H9 (cell line): ENCODE results near the gene TAF8. TPM values are rescaled to one million over a fixed set of nuclear protein-coding genes. Genes with fewer than 3 reads are reported as not detected.

Experiments used
- DNase-seq: peaks from one replicate; pipeline ENCODE4 v3.0.0-alpha.2; 2017
- H2AFZ ChIP-seq: one replicate; pipeline ENCODE4 v1.6.1; 2013; ENCODE audit warnings: mild to moderate bottlenecking, low read length, control low read depth, moderate library complexity
- H2AK5ac ChIP-seq: 2 replicates; pipeline ENCODE4 v1.6.1; 2013; ENCODE audit warnings: low read length, control low read depth, mixed read lengths; ENCODE audit not compliant: insufficient read length
- H2BK120ac ChIP-seq: one replicate; pipeline ENCODE4 v1.6.1; 2013; ENCODE audit warnings: low read depth, mild to moderate bottlenecking, low read length, control low read depth, inconsistent platforms; ENCODE audit not compliant: poor library complexity, severe bottlenecking
- H2BK12ac ChIP-seq: 2 replicates; pipeline ENCODE4 v1.6.1; 2013; ENCODE audit warnings: low read length, control low read depth, mixed read lengths, low read depth; ENCODE audit not compliant: insufficient read length
- H2BK15ac ChIP-seq: 2 replicates; pipeline ENCODE4 v1.6.1; 2013; ENCODE audit warnings: low read depth, low read length, control low read depth
- H2BK20ac ChIP-seq: one replicate; pipeline ENCODE4 v1.6.1; 2013; ENCODE audit warnings: low read depth, mild to moderate bottlenecking, low read length, control low read depth, inconsistent platforms; ENCODE audit not compliant: poor library complexity, severe bottlenecking
- H2BK5ac ChIP-seq: 2 replicates; pipeline ENCODE4 v1.6.1; 2013; ENCODE audit warnings: low read length, control low read depth, mixed read lengths; ENCODE audit not compliant: insufficient read length
- H3K14ac ChIP-seq: 2 replicates; pipeline ENCODE4 v1.6.1; 2013; ENCODE audit warnings: low read length, control low read depth; ENCODE audit not compliant: insufficient read depth
- H3K18ac ChIP-seq: 2 replicates; pipeline ENCODE4 v1.6.1; 2013; ENCODE audit warnings: low read depth, mild to moderate bottlenecking, mixed read lengths, low read length, control low read depth; ENCODE audit not compliant: insufficient read length
- H3K23ac ChIP-seq: 2 replicates; pipeline ENCODE4 v1.6.1; 2013; ENCODE audit warnings: low read length, control low read depth, mixed read lengths, low read depth; ENCODE audit not compliant: insufficient read length
- H3K23me2 ChIP-seq: 2 replicates; pipeline ENCODE4 v1.6.1; 2013; ENCODE audit warnings: low read depth, mild to moderate bottlenecking, mixed read lengths, low read length, control low read depth; ENCODE audit not compliant: insufficient read length, poor library complexity, severe bottlenecking
- H3K27ac ChIP-seq: 2 replicates; pipeline ENCODE4 v1.5.1; 2013; ENCODE audit warnings: low read length, control low read depth, mixed read lengths, low read depth; ENCODE audit not compliant: insufficient read length
- H3K27me3 ChIP-seq: 2 replicates; pipeline ENCODE4 v1.6.1; 2013; ENCODE audit warnings: low read length, control low read depth, inconsistent platforms; ENCODE audit not compliant: insufficient read depth
- H3K4ac ChIP-seq: 2 replicates; pipeline ENCODE4 v1.6.1; 2013; ENCODE audit warnings: low read depth, mild to moderate bottlenecking, control low read depth, inconsistent platforms, low read length, moderate library complexity
- H3K4me1 ChIP-seq: 2 replicates; pipeline ENCODE4 v1.6.1; 2013; ENCODE audit warnings: low read length, control low read depth, inconsistent platforms; ENCODE audit not compliant: insufficient read depth
- H3K4me2 ChIP-seq: 2 replicates; pipeline ENCODE4 v1.6.1; 2013; ENCODE audit warnings: low read length, control low read depth, mixed read lengths; ENCODE audit not compliant: insufficient read length, insufficient read depth
- H3K56ac ChIP-seq: 2 replicates; pipeline ENCODE4 v1.6.1; 2013; ENCODE audit warnings: low read depth, mild to moderate bottlenecking, mixed read lengths, low read length, control low read depth; ENCODE audit not compliant: insufficient read length
- H3K79me1 ChIP-seq: 2 replicates; pipeline ENCODE4 v1.6.1; 2013; ENCODE audit warnings: low read depth, mild to moderate bottlenecking, moderate library complexity, low read length, control low read depth, inconsistent platforms; ENCODE audit not compliant: insufficient read depth, poor library complexity, severe bottlenecking
- H3K79me2 ChIP-seq: 2 replicates; pipeline ENCODE4 v1.6.1; 2013; ENCODE audit warnings: low read length, control low read depth, inconsistent platforms; ENCODE audit not compliant: insufficient read depth
- H3K9ac ChIP-seq: 2 replicates; pipeline ENCODE4 v1.6.1; 2013; ENCODE audit warnings: low read length, control low read depth, mixed read lengths; ENCODE audit not compliant: insufficient read length; ENCODE audit errors: extremely low read depth
- H3K9me3 ChIP-seq: one replicate; pipeline ENCODE4 v1.6.1; 2013; ENCODE audit warnings: low read depth, low read length, inconsistent platforms; ENCODE audit not compliant: control insufficient read depth
- H3T11ph ChIP-seq: one replicate; pipeline ENCODE4 v1.6.1; 2013; ENCODE audit warnings: mild to moderate bottlenecking, low read length, control low read depth, inconsistent platforms
- H4K20me1 ChIP-seq: one replicate; pipeline ENCODE4 v1.6.1; 2013; ENCODE audit not compliant: control insufficient read depth, insufficient read length, insufficient read depth
- H4K5ac ChIP-seq: 2 replicates; pipeline ENCODE4 v1.6.1; 2013; ENCODE audit warnings: low read depth, mild to moderate bottlenecking, mixed read lengths, low read length, control low read depth; ENCODE audit not compliant: insufficient read length
- H4K8ac ChIP-seq: replicated peaks from 2 replicates; pipeline ENCODE4 v1.6.1; 2013; ENCODE audit warnings: low read length, control low read depth, mixed read lengths, low read depth; ENCODE audit not compliant: insufficient read length
- H4K91ac ChIP-seq: 2 replicates; pipeline ENCODE4 v1.6.1; 2013; ENCODE audit warnings: low read depth, mild to moderate bottlenecking, moderate library complexity, mixed read lengths, low read length, control low read depth; ENCODE audit not compliant: insufficient read length
- H3K27ac Mint-ChIP-seq, 3 experiments: 2 replicates in 2 of 3; 3 replicates in 1 of 3; pipeline ENCODE4 v1.8.0; 2020 to 2021; ENCODE audit warnings: mixed read lengths in 3 of 3, mild to moderate bottlenecking in 1 of 3, moderate library complexity in 1 of 3
- H3K27me3 Mint-ChIP-seq: 2 replicates; pipeline ENCODE4 v1.8.0; 2021; ENCODE audit warnings: low read depth, mild to moderate bottlenecking, moderate library complexity, mixed read lengths
- H3K36me3 Mint-ChIP-seq, 3 experiments: 2 replicates in 2 of 3; 3 replicates in 1 of 3; pipeline ENCODE4 v1.8.0; 2020 to 2021; ENCODE audit warnings: low read depth in 3 of 3, mixed read lengths in 3 of 3; ENCODE audit not compliant: insufficient read depth in 1 of 3
- H3K4me1 Mint-ChIP-seq, 2 experiments: 2 replicates each; pipeline ENCODE4 v1.8.0; 2020; ENCODE audit warnings: mixed read lengths in 2 of 2
- H3K4me3 Mint-ChIP-seq, 2 experiments: 2 replicates in 1 of 2; 3 replicates in 1 of 2; pipeline ENCODE4 v1.8.0; 2020 to 2021; ENCODE audit warnings: mild to moderate bottlenecking in 2 of 2, mixed read lengths in 2 of 2, moderate library complexity in 1 of 2
- H3K9me3 Mint-ChIP-seq, 2 experiments: 2 replicates in 1 of 2; 3 replicates in 1 of 2; pipeline ENCODE4 v1.8.0; 2020; ENCODE audit warnings: mild to moderate bottlenecking in 2 of 2, mixed read lengths in 2 of 2, moderate library complexity in 1 of 2
- WGBS: extraction: QIAGEN DNeasy Blood & Tissue Kit; methylation state at CpG from one replicate; pipeline ENCODE4 v1.1.7; 2013; ENCODE audit warnings: missing lambda C conversion rate, low lambda C conversion rate, mixed read lengths; ENCODE audit not compliant: insufficient read length; ENCODE audit errors: extremely low coverage; 5-methylcytosine and 5-hydroxymethylcytosine counted together
- total RNA-seq: library from RNA; stranded (reverse); gene quantifications from 2 replicates; pipeline ENCODE4 v1.2.1, GENCODE V29; 2021
- TF ChIP-seq, protein P1 (sequence below): fragments of 200-600 bp; sonication (generic); conservative IDR thresholded peaks from 3 replicates; pipeline ENCODE4 v1.8.0; 2021; ENCODE audit warnings: antibody characterized with exemption, mild to moderate bottlenecking

The TAF8 gene
- total RNA-seq, 1 experiment from 2014 or later, result 30.4 TPM

- no peaks in the 10 kb centered on the region for H3K23me2 ChIP-seq
- no peaks in the 10 kb centered on the region for H4K20me1 ChIP-seq
- H3K4me1 ChIP-seq, result no peaks in the 10 kb centered on the region; the same call in 1 of the 2 replicates
- H3K79me2 ChIP-seq, result no peaks in the 10 kb centered on the region
- H4K91ac ChIP-seq, result no peak overlapping the region
- H3K27me3 Mint-ChIP-seq, result peaks cover 49% of the 10 kb centered on the region
- H3K27ac Mint-ChIP-seq, result 0 out of 7 replicates have a peak overlapping the region, but pooled peaks of 1 of the 3 experiments have one; percentile 5
- no peak overlapping the region for H3K4me3 Mint-ChIP-seq
- H3K14ac ChIP-seq, result no peak overlapping the region
- peaks cover 0 to 3% (median 0%) of the 10 kb centered on the region in 3 experiments; a peak in 1 of 7 replicates for H3K36me3 Mint-ChIP-seq
- no peaks in the 10 kb centered on the region for H3K9me3 ChIP-seq
- no peak overlapping the region for H3K56ac ChIP-seq
- no peak overlapping the region for H3T11ph ChIP-seq
- DNase-seq, result no peak
- H2AK5ac ChIP-seq, result no peak overlapping the region
- H4K5ac ChIP-seq, result no peak overlapping the region
- H3K79me1 ChIP-seq, result no peaks in the 10 kb centered on the region
- H4K8ac ChIP-seq, result no peak overlapping the region
- TF ChIP-seq, protein P1, sequence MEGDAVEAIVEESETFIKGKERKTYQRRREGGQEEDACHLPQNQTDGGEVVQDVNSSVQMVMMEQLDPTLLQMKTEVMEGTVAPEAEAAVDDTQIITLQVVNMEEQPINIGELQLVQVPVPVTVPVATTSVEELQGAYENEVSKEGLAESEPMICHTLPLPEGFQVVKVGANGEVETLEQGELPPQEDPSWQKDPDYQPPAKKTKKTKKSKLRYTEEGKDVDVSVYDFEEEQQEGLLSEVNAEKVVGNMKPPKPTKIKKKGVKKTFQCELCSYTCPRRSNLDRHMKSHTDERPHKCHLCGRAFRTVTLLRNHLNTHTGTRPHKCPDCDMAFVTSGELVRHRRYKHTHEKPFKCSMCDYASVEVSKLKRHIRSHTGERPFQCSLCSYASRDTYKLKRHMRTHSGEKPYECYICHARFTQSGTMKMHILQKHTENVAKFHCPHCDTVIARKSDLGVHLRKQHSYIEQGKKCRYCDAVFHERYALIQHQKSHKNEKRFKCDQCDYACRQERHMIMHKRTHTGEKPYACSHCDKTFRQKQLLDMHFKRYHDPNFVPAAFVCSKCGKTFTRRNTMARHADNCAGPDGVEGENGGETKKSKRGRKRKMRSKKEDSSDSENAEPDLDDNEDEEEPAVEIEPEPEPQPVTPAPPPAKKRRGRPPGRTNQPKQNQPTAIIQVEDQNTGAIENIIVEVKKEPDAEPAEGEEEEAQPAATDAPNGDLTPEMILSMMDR, result peak; percentile 54
- no peak overlapping the region for H2BK20ac ChIP-seq
- no peak overlapping the region for H3K4ac ChIP-seq
- H2BK120ac ChIP-seq, result no peak overlapping the region
- no peak overlapping the region for H3K4me2 ChIP-seq
- H2BK15ac ChIP-seq, result no peak overlapping the region
- H2BK5ac ChIP-seq, result no peak overlapping the region
- WGBS, result no CpG with 5 or more reads among the region's 22 CpGs
- H3K27ac ChIP-seq, result no peak overlapping the region
- no peak overlapping the region for H3K18ac ChIP-seq
- H3K9ac ChIP-seq, result no peak overlapping the region
- H2AFZ ChIP-seq, result no peak overlapping the region
- peaks cover 11 to 18% of the 10 kb centered on the region in 2 experiments for H3K4me1 Mint-ChIP-seq
- H3K9me3 Mint-ChIP-seq, result no peaks in the 10 kb centered on the region
- H3K27me3 ChIP-seq, result no peaks in the 10 kb centered on the region
- H3K23ac ChIP-seq, result no peak overlapping the region
- H2BK12ac ChIP-seq, result no peak overlapping the region
Measured at GRCh38 chr6:42086046-42087035, 36.0 kb downstream of the TAF8 start.
